Endothelial cell of umbilical vein (primary cell): ENCODE results near the gene RCAN1.

Source experiments
- CTCF ChIP-seq, 2 donors: IDR thresholded peaks; 1 replicate in 1 of 2; 2 replicates in 1 of 2; pipeline ENCODE4 v1.5.1; 2011; ENCODE audit warnings: low read length in 2 of 2, mild to moderate bottlenecking in 2 of 2, moderate library complexity in 2 of 2, control low read depth in 1 of 2, inconsistent platforms in 1 of 2, low read depth in 1 of 2; ENCODE audit not compliant: insufficient read depth in 1 of 2; ENCODE audit errors: extremely low read depth in 1 of 2
- MAX ChIP-seq: IDR thresholded peaks from 2 replicates; pipeline ENCODE4 v1.6.1; 2011; ENCODE audit not compliant: insufficient read depth, insufficient read length
- POLR2A ChIP-seq: IDR thresholded peaks from 2 replicates; pipeline ENCODE4 v1.6.1; 2012; ENCODE audit warnings: low read depth, mild to moderate bottlenecking, control low read depth, low read length
- POLR2AphosphoS5 ChIP-seq: IDR thresholded peaks from 2 replicates; pipeline ENCODE4 v1.6.1; 2012; ENCODE audit warnings: low read depth, mild to moderate bottlenecking, control low read depth, low read length, moderate library complexity; ENCODE audit not compliant: insufficient read depth

- TF ChIP-seq CTCF (IDR thresholded peaks at IDR 0.05; ENCODE audit: extremely low read depth in 1 of 2, insufficient read depth in 1 of 2, low read depth in 1 of 2, low read length in 2 of 2) = no peak
- TF ChIP-seq POLR2AphosphoS5 = no peak
- TF ChIP-seq MAX = no peak
- no peak for TF ChIP-seq POLR2A
Observed at GRCh38 chr21:34580181-34580700, 34.7 kb downstream of the RCAN1 start.
